HL-60 (cell line): Measurements from ENCODE around the gene C16orf95.

Source experiments
- DNase-seq, 2 experiments: peaks; one replicate each; pipeline ENCODE4 v3.0.0-alpha.2; 2010 to 2020; ENCODE audit warnings: low read depth in 1 of 2, low spot score in 1 of 2
- H3K27ac ChIP-seq: fragments of 250-450 bp; sonication (Bioruptor Pico); replicated peaks from 2 replicates; pipeline ENCODE4 v1.5.1; 2020; ENCODE audit warnings: mild to moderate bottlenecking, moderate library complexity
- H3K27me3 ChIP-seq: fragments of 250-450 bp; sonication (Bioruptor Pico); 2 replicates; pipeline ENCODE4 v1.5.1; 2021; ENCODE audit warnings: mild to moderate bottlenecking, moderate library complexity; ENCODE audit not compliant: insufficient read depth, poor library complexity, severe bottlenecking
- H3K4me3 ChIP-seq: replicated peaks from 2 replicates; pipeline ENCODE4 v1.5.1; 2011; ENCODE audit warnings: mild to moderate bottlenecking, control low read depth, low read length; ENCODE audit not compliant: insufficient read depth
- GABPA ChIP-seq: IDR thresholded peaks from 2 replicates; pipeline ENCODE4 v1.6.1; 2012; ENCODE audit warnings: low read depth
- POLR2AphosphoS5 ChIP-seq: IDR thresholded peaks from 2 replicates; pipeline ENCODE4 v1.6.1; 2012; ENCODE audit warnings: low read depth
- REST ChIP-seq: IDR thresholded peaks from 2 replicates; pipeline ENCODE4 v1.6.1; 2012; ENCODE audit warnings: low read depth; ENCODE audit not compliant: insufficient replicate concordance
- SPI1 ChIP-seq: IDR thresholded peaks from 2 replicates; pipeline ENCODE4 v1.6.1; 2012; ENCODE audit warnings: low read depth, mild to moderate bottlenecking, borderline replicate concordance
- TF ChIP-seq, protein P1 (sequence below): IDR thresholded peaks from one replicate; pipeline ENCODE4 v1.5.1; 2011; ENCODE audit warnings: low read length, control low read depth, inconsistent platforms; ENCODE audit not compliant: insufficient read depth

The C16orf95 gene

DNA sequence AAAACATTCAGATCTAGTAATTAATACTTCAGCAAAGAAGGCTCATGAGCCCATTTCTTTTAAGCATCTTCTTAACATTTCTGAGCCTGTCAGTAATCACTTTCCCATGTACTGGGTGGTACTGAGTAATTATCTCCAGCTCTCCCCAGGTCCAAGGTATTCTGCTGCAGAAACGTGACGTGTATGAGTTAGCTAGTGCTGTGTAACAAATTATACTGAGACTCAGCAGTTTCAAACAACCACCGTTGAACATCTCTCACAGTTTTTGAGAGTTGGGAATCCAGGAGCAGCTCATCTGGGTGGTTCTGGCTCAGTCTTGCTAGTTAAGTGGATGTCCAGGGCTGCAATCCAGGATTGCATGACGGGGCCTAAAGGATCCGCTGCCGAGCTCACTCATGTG lies 25.2 kb downstream of the C16orf95 start:
- Histone ChIP-seq H3K4me3 (no peak overlapping the region), H3K27ac (no peak overlapping the region), H3K27me3 (no peaks in the 10 kb centered on the region)
- TF ChIP-seq, protein P1, sequence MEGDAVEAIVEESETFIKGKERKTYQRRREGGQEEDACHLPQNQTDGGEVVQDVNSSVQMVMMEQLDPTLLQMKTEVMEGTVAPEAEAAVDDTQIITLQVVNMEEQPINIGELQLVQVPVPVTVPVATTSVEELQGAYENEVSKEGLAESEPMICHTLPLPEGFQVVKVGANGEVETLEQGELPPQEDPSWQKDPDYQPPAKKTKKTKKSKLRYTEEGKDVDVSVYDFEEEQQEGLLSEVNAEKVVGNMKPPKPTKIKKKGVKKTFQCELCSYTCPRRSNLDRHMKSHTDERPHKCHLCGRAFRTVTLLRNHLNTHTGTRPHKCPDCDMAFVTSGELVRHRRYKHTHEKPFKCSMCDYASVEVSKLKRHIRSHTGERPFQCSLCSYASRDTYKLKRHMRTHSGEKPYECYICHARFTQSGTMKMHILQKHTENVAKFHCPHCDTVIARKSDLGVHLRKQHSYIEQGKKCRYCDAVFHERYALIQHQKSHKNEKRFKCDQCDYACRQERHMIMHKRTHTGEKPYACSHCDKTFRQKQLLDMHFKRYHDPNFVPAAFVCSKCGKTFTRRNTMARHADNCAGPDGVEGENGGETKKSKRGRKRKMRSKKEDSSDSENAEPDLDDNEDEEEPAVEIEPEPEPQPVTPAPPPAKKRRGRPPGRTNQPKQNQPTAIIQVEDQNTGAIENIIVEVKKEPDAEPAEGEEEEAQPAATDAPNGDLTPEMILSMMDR = no peak
- no peak for TF ChIP-seq SPI1
- DNase-seq = no peak

DNA sequence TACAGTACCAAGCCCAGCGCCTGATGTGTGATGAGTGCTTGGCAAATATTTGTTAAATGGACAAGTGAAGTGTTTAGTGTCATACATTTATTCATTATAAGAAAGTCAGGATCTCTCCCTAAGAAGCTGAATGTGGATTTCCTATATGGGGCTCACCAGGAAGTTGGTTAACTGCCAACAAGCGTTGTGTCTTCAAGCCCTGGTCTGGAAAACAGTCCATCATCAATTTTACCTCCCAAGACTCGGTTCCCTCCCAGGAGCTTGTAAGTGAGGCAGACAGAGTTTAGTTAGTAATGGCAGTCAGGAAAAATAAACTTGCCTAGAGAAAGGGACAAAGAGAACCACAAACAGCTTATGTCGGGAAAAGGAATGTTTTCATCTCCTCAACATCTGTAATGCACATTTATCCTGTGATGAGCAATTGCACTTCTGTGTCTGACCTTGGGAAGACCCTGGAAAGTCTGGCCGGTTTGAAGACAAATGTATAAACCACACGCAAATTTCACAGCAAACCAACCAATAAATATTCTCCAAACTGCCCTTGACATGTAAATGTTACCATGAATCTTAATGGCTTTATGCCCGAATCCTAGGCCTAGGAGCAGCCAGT lies 28.3 kb downstream of the C16orf95 start:
- H3K27me3 ChIP-seq = no peaks in the 10 kb centered on the region
- no peak for TF ChIP-seq GABPA
- TF ChIP-seq REST = no peak
- TF ChIP-seq SPI1 = no peak
- no peak for TF ChIP-seq POLR2AphosphoS5
- TF ChIP-seq, protein P1 = no peak
- no peak for DNase-seq
- no peak overlapping the region for H3K27ac ChIP-seq
- H3K4me3 ChIP-seq = no peak overlapping the region

GRCh38 chr16:87286839-87287626 lies 30.2 kb downstream of the C16orf95 start:
- DNase-seq = no peak
- TF ChIP-seq REST (no peak), SPI1 (no peak), POLR2AphosphoS5 (no peak), GABPA (no peak)
- TF ChIP-seq, protein P1 = no peak
- Histone ChIP-seq H3K27me3 (no peaks in the 10 kb centered on the region), H3K4me3 (no peak overlapping the region), H3K27ac (no peak overlapping the region)
